ENCODE results near the gene CCDC93.

Gene CCDC93

DNA sequence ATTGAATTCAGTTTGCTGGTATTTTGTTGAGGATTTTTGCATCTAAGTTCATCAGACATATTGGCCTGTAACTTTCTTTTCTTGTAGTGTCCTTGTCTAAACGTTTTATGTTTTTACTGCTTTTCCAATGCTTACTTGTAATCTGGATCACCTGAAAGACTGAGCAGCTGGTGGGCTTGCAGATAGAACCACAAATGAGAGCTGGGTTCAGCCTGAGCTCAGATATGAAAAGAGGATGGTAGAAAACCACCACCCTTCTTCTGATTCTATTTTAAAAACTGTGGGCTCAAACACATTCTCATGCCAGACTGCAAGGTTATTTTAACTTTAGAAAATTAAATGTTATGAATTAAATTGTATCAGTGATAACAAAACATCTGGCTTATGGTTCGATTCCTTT is 128.6 kb downstream of the CCDC93 start:
- no peak for DNase-seq (ENCODE audit: low read depth)

DNA sequence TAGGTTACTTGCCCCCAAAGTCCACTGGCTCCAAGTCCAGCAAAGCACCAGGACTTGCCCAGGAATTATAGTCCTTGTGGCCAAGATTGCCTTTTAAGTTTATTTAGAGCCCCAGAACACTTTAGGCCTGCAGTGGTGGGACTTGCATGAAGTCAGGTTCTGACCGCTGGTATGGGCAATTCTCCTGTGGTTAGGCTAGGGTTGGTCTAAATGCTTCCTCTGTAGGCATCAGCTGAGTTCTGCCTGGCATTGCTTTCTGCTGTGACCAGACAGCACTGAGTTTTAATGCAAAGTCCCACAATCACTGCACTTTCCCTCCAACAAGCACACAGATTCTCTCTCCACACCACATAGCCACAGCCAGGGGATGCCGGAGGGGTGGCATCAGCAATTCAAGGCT is 134.9 kb downstream of the CCDC93 start:
- no peak for DNase-seq (ENCODE audit: low read depth)

GRCh38 chr2:117875786-117876185 is 138.1 kb downstream of the CCDC93 start:
- no peak for DNase-seq (ENCODE audit: low read depth)

Measured in HS-27A (cell line).